GM12891 (cell line): ENCODE results near the gene SECISBP2.

ENCODE experiments used
- DNase-seq: peaks from one replicate; pipeline ENCODE4 v3.0.0; 2011; ENCODE audit warnings: low spot score; ENCODE audit not compliant: insufficient read length
- FAIRE-seq: peaks from 2 replicates; lab custom pipeline; 2011; peaks lifted over from hg19 to GRCh38; lab: Jason Lieb, UNC
- PAX5 ChIP-seq: IDR thresholded peaks from 2 replicates; pipeline ENCODE4 v1.6.1; 2011; ENCODE audit warnings: low read length, moderate library complexity, mild to moderate bottlenecking; ENCODE audit not compliant: insufficient read depth, severe bottlenecking
- POLR2A ChIP-seq: IDR thresholded peaks from 2 replicates; pipeline ENCODE4 v1.6.1; 2011; ENCODE audit warnings: low read depth, low read length, control low read depth
- POLR2AphosphoS5 ChIP-seq: IDR thresholded peaks from 2 replicates; pipeline ENCODE4 v1.6.1; 2011; ENCODE audit warnings: low read depth, low read length, control low read depth
- POU2F2 ChIP-seq: IDR thresholded peaks from 2 replicates; pipeline ENCODE4 v1.6.1; 2011; ENCODE audit warnings: low read depth, mild to moderate bottlenecking, control low read depth, low read length, moderate library complexity
- SPI1 ChIP-seq: IDR thresholded peaks from 2 replicates; pipeline ENCODE4 v1.6.1; 2011; ENCODE audit warnings: low read depth, low read length, control low read depth
- TAF1 ChIP-seq: IDR thresholded peaks from 2 replicates; pipeline ENCODE4 v1.6.1; 2011; ENCODE audit warnings: low read depth, low read length, control low read depth

SECISBP2 gene

DNA sequence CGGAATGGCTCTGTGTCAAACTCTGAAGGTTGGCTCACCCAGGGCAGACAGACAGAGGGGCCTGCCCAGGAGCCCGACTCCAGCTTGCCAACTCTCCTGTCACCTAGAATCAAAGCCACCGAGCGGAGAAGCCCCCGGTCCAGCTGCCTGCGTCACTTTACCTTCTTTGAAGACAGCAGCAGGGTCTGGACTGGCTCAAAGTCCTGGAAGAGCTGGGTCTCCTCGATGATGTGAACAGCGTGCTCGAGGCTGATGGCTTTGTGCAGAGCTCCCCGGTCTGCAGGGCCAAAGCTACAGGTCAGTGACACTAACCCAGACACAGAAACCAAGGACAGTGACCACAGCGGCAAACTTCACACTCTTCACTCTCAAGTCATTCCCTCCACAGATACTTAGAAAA is 67.9 kb downstream of the SECISBP2 start:
- FAIRE-seq, result no peak

GRCh38 chr9:89386797-89387196 is 68.5 kb downstream of the SECISBP2 start:
- TF ChIP-seq TAF1, result no peak
- DNase-seq (no peak), FAIRE-seq (no peak)

More for the DNA sequence above, 67.9 kb downstream of the SECISBP2 start:
- DNase-seq, result no peak
- TF ChIP-seq POLR2A (no peak), SPI1 (no peak), POLR2AphosphoS5 (no peak), PAX5 (no peak), TAF1 (no peak), POU2F2 (no peak)

- TF ChIP-seq POLR2AphosphoS5, result no peak
- TF ChIP-seq PAX5, result no peak
- TF ChIP-seq TAF1, result no peak
- TF ChIP-seq POLR2A, result no peak
- no peak for TF ChIP-seq POU2F2
- no peak for TF ChIP-seq SPI1
- DNase-seq, result no peak
- no peak for FAIRE-seq
These were observed 69.0 kb downstream of the SECISBP2 start for GRCh38 chr9:89387197-89387849.

GRCh38 chr9:89388084-89388867 is 70.0 kb downstream of the SECISBP2 start:
- DNase-seq (no peak), FAIRE-seq (no peak)
- TF ChIP-seq POU2F2, result no peak
- no peak for TF ChIP-seq SPI1
- TF ChIP-seq TAF1, result no peak
- TF ChIP-seq PAX5, result no peak

- FAIRE-seq (no peak), DNase-seq (no peak)
- TF ChIP-seq POLR2A, result no peak
- TF ChIP-seq SPI1, result no peak
- no peak for TF ChIP-seq PAX5
- no peak for TF ChIP-seq POLR2AphosphoS5
- no peak for TF ChIP-seq POU2F2
- TF ChIP-seq TAF1, result no peak
These were observed 70.5 kb downstream of the SECISBP2 start for GRCh38 chr9:89388868-89389177.

GRCh38 chr9:89390068-89390555 is 71.8 kb downstream of the SECISBP2 start:
- no peak for DNase-seq
- TF ChIP-seq PAX5 (no peak), POLR2A (no peak), TAF1 (no peak), SPI1 (no peak), POLR2AphosphoS5 (no peak), POU2F2 (no peak)
- FAIRE-seq, result no peak

DNA sequence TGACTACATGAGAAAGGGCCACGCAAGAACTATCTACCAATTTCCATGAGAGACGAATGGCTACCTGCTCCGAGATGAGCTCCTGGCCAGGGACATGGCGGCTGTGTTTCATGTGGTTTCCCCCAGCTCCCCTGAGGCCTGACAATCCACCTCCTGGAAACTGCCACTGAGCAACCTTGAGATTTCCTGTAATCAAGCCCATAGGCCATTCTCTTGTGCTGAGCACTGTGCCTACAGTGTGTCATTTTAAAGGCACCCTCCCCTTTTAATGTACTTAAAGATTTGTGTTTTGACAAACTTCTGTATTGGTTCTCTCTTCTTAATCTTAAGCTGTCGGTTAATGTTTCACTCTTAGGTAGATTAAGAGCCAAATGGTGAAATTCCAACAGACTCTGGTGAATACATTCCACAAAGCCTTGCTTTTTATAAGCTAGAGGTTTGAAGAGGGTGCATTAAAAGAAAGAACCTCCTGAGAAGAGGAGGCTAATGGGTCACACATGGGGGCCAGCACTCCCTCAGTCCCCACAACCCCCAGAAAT is 72.3 kb downstream of the SECISBP2 start:
- TF ChIP-seq POU2F2, result no peak
- TF ChIP-seq SPI1, result no peak
- no peak for TF ChIP-seq TAF1
- no peak for FAIRE-seq
- DNase-seq, result no peak

DNA sequence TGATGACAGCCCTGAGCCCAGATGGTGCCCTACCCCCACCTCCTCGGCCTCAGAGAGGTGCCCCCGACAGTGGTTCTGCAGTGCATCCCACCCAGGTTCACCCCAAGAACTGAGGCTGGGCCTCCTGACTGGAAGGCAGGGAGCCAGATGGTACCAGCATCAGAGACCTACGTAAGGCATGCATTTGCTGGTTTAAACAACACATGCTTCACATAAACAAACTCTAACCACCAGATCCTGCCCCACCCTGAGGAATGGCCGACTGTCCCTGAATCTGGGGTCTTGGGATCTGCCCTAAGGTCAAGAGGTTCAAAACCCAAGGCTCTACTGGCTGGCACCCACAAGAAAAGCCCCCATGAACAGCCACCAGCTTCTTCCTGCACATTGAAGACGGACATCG is 73.3 kb downstream of the SECISBP2 start:
- DNase-seq (no peak), FAIRE-seq (no peak)
- TF ChIP-seq POLR2AphosphoS5 (no peak), TAF1 (no peak), POLR2A (no peak), POU2F2 (no peak), SPI1 (no peak), PAX5 (no peak)

DNA sequence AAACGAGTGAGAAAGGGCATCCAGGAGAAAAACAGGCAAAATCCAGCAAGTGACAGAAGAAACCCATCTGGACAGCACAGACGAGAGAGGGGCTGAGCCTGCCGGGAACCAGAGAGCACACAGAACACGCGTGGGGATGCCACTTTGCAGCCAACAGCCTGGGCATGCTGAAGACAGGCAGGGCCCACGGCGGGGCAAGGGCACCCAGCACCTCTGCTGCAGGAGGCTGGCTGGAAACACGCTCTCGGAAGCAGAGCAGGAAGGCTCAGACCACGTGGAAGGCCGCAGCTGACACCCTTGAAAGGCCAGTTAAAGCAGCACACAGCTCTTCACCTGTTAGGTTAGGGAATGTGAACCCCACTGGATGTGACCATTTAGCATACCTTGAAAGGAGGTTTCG is 76.1 kb downstream of the SECISBP2 start:
- FAIRE-seq (no peak), DNase-seq (no peak)
- no peak for TF ChIP-seq POLR2A

DNA sequence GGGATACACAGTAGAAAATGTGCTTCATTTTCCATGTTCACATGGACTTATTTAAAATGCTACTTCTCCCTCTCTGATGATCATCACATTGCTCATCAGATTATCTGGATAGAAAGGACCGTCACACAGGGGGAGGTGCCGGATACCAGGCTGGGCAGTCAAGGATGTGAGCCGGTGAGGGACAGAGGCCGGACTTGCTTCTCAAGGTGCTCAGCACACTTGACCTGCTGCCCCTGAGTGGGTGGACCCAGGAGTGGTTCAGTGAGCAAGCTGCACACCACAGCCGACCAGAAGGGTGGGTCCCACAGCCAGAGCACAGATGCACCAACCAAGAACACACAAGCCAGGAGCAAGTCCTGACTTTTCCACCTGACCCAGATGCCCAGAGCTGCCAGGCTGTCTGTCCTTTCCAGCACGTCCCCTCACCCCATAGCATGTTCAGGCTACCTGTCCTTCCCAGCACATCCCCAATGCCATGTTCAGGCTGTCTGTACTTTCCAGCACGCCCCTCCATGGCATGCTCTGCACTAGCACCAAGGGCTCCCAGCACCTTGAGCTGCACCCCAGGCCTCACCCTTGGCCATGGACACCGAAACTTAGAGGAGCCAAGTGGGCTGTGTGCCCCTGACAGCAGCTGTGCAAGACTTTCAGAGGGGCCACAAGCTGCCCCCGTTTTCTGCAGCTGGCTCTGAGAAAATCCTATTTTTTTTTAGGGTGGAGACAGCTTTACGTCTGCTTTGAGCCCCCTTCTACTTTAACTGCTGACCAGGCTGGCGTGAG is 77.8 kb downstream of the SECISBP2 start:
- no peak for TF ChIP-seq POU2F2
- TF ChIP-seq POLR2AphosphoS5, result no peak
- no peak for TF ChIP-seq SPI1
- TF ChIP-seq TAF1, result no peak
- TF ChIP-seq PAX5, result no peak
- TF ChIP-seq POLR2A, result no peak
- DNase-seq (no peak), FAIRE-seq (no peak)
